WTC11 (cell line): Measurements from ENCODE around the gene GET4. TPM values are rescaled to one million over a fixed set of nuclear protein-coding genes. Genes with fewer than 3 reads are reported as not detected.
"Not testable (repeated sequence)": the region's sequence is repeated elsewhere in the genome, so short reads cannot be mapped to it uniquely, and the experiment has no call there.

Experiments used
- ATAC-seq: fragments of 200-7000 bp; cut with Tn5 transposase; 2 replicates; pipeline ENCODE4 v1.10.0; 2021; ENCODE audit warnings: mild to moderate bottlenecking, moderate library complexity
- CTCF ChIA-PET: fragments of 300-600 bp; sonication (Branson Sonifier 250); formaldehyde crosslinking; loops from one replicate; lab custom pipeline; 2021; ENCODE audit warnings: antibody characterized with exemption; lab: Charles Lee
- POLR2A ChIA-PET: fragments of 350-600 bp; sonication (Branson Sonifier 250); formaldehyde crosslinking; loops from one replicate; lab custom pipeline; 2021; ENCODE audit warnings: antibody characterized with exemption; lab: Charles Lee
- DNase-seq: peaks from one replicate; pipeline ENCODE4 v3.0.0; 2021; ENCODE audit warnings: low spot score
- H3K27ac Mint-ChIP-seq: 2 replicates; pipeline ENCODE4 v1.8.0; 2021; ENCODE audit warnings: mixed read lengths
- H3K27me3 Mint-ChIP-seq: 2 replicates; pipeline ENCODE4 v1.8.0; 2021; ENCODE audit warnings: low read depth, mild to moderate bottlenecking, moderate library complexity, mixed read lengths
- H3K36me3 Mint-ChIP-seq: 2 replicates; pipeline ENCODE4 v1.8.0; 2021; ENCODE audit warnings: mixed read lengths
- H3K4me1 Mint-ChIP-seq: 2 replicates; pipeline ENCODE4 v1.8.0; 2022; ENCODE audit warnings: mixed read lengths
- H3K4me3 Mint-ChIP-seq: 2 replicates; pipeline ENCODE4 v1.8.0; 2021; ENCODE audit warnings: mild to moderate bottlenecking, moderate library complexity, mixed read lengths
- H3K9me3 Mint-ChIP-seq: 2 replicates; pipeline ENCODE4 v1.8.0; 2021; ENCODE audit warnings: mixed read lengths
- AFF4 ChIP-seq: sonication (generic); formaldehyde crosslinking; IDR thresholded peaks from 2 replicates; pipeline ENCODE4 v1.8.1; 2023; ENCODE audit warnings: mild to moderate bottlenecking, missing genetic modification reagents, borderline replicate concordance
- ATF1 ChIP-seq: sonication (generic); formaldehyde crosslinking; IDR thresholded peaks from 2 replicates; pipeline ENCODE4 v1.8.1; 2023; ENCODE audit warnings: mild to moderate bottlenecking, moderate library complexity, missing genetic modification reagents
- ATF3 ChIP-seq: sonication (generic); formaldehyde crosslinking; conservative IDR thresholded peaks from 2 replicates; pipeline ENCODE4 v1.8.1; 2022; ENCODE audit warnings: mild to moderate bottlenecking, missing genetic modification reagents
- CREM ChIP-seq: sonication (generic); formaldehyde crosslinking; IDR thresholded peaks from 2 replicates; pipeline ENCODE4 v1.8.1; 2022; ENCODE audit warnings: mild to moderate bottlenecking, missing genetic modification reagents, moderate library complexity
- ERG ChIP-seq: fragments of 250-450 bp; sonication (Bioruptor Pico); IDR thresholded peaks from 2 replicates; pipeline ENCODE4 v1.8.0; 2021; ENCODE audit warnings: mild to moderate bottlenecking
- FOXP1 ChIP-seq: sonication (generic); formaldehyde crosslinking; IDR thresholded peaks from 2 replicates; pipeline ENCODE4 v1.8.0; 2022; ENCODE audit warnings: missing genetic modification reagents, mild to moderate bottlenecking, moderate library complexity, borderline replicate concordance
- IRF2 ChIP-seq: sonication (generic); formaldehyde crosslinking; IDR thresholded peaks from 2 replicates; pipeline ENCODE4 v1.8.0; 2022; ENCODE audit warnings: low read depth, missing genetic modification reagents, borderline replicate concordance
- KAT7 ChIP-seq: sonication (generic); formaldehyde crosslinking; IDR thresholded peaks from 2 replicates; pipeline ENCODE4 v1.8.1; 2023; ENCODE audit warnings: missing genetic modification reagents, mild to moderate bottlenecking, borderline replicate concordance
- NFATC4 ChIP-seq: fragments of 250-450 bp; sonication (Bioruptor Pico); IDR thresholded peaks from 2 replicates; pipeline ENCODE4 v1.9.0; 2021; ENCODE audit warnings: mild to moderate bottlenecking
- PRDM15 ChIP-seq: sonication (generic); formaldehyde crosslinking; IDR thresholded peaks from 2 replicates; pipeline ENCODE4 v1.8.0; 2022; ENCODE audit warnings: missing genetic modification reagents
- SMAD3 ChIP-seq: sonication (generic); formaldehyde crosslinking; IDR thresholded peaks from 2 replicates; pipeline ENCODE4 v1.8.0; 2022; ENCODE audit warnings: missing genetic modification reagents, mild to moderate bottlenecking, borderline replicate concordance
- SP1 ChIP-seq: sonication (generic); formaldehyde crosslinking; conservative IDR thresholded peaks from 2 replicates; pipeline ENCODE4 v1.8.1; 2022; ENCODE audit warnings: missing genetic modification reagents
- TEAD4 ChIP-seq: sonication (generic); formaldehyde crosslinking; IDR thresholded peaks from 2 replicates; pipeline ENCODE4 v1.8.0; 2022; ENCODE audit warnings: mild to moderate bottlenecking, missing genetic modification reagents
- TP53 ChIP-seq: sonication (generic); formaldehyde crosslinking; IDR thresholded peaks from 2 replicates; pipeline ENCODE4 v1.8.1; 2023; ENCODE audit warnings: mild to moderate bottlenecking, missing genetic modification reagents
- USF2 ChIP-seq: sonication (generic); formaldehyde crosslinking; IDR thresholded peaks from 2 replicates; pipeline ENCODE4 v1.8.1; 2023; ENCODE audit warnings: mild to moderate bottlenecking, missing genetic modification reagents, moderate library complexity
- ZNF416 ChIP-seq: fragments of 250-450 bp; sonication (Bioruptor Pico); IDR thresholded peaks from 2 replicates; pipeline ENCODE4 v1.9.0; 2021; ENCODE audit warnings: mild to moderate bottlenecking, inconsistent platforms
- total RNA-seq: library from RNA; stranded (reverse); gene quantifications from 3 replicates; pipeline ENCODE4 v1.2.3, GENCODE V29; 2021
- TF ChIP-seq, protein P1 (sequence below): sonication (generic); formaldehyde crosslinking; IDR thresholded peaks from 2 replicates; pipeline ENCODE4 v1.8.1; 2022; ENCODE audit warnings: mild to moderate bottlenecking, moderate library complexity, missing genetic modification reagents

The GET4 gene
- total RNA-seq, 1 experiment from 2014 or later, result 73.0 TPM

- H3K36me3 Mint-ChIP-seq, result peaks cover 64% of the 10 kb centered on the region
- peak overlapping the region; percentile 55; the same call in 1 of the 2 replicates for H3K27ac Mint-ChIP-seq
- POLR2A ChIA-PET, result no interaction called here
These were observed 4.3 kb upstream of the GET4 start for GRCh38 chr7:871900-872537.

GRCh38 chr7:872685-873084, 3.7 kb upstream of the GET4 start:
- H3K9me3 Mint-ChIP-seq, POLR2A ChIA-PET, H3K27me3 Mint-ChIP-seq, H3K4me1 Mint-ChIP-seq, ATAC-seq, DNase-seq, H3K4me3 Mint-ChIP-seq: not testable (repeated sequence)
- CTCF ChIA-PET, result interaction anchor here (0.6 to 1.8 kb wide), 14 partner anchors 11 to 650 kb away, joined by 3 to 8 read pairs (median 4); no protein-coding TSS in a partner anchor
- 0 out of 2 replicates have a peak overlapping the region, but pooled peaks have one; percentile 94 for H3K27ac Mint-ChIP-seq
- peaks cover 57% of the 10 kb centered on the region for H3K36me3 Mint-ChIP-seq

More at GRCh38 chr7:871900-872537, 4.3 kb upstream of the GET4 start:
- ATAC-seq (no peak), DNase-seq (no peak)
- Mint-ChIP-seq H3K4me3 (no peak overlapping the region), H3K27me3 (no peaks in the 10 kb centered on the region), H3K9me3 (peaks cover 6% of the 10 kb centered on the region), H3K4me1 (peaks cover 6% of the 10 kb centered on the region)
- TF ChIP-seq USF2 (CRISPR knock-in tag), result no peak
- no peak for TF ChIP-seq IRF2 (CRISPR knock-in tag)
- TF ChIP-seq ATF3 (CRISPR knock-in tag), result no peak
- TF ChIP-seq AFF4 (CRISPR knock-in tag), result no peak
- TF ChIP-seq KAT7 (CRISPR knock-in tag), result no peak
- CTCF ChIA-PET, result interaction anchor here (0.6 to 1.8 kb wide), 5 partner anchors 36 to 291 kb away, joined by 3 to 6 read pairs (median 4); no protein-coding TSS in a partner anchor

DNA sequence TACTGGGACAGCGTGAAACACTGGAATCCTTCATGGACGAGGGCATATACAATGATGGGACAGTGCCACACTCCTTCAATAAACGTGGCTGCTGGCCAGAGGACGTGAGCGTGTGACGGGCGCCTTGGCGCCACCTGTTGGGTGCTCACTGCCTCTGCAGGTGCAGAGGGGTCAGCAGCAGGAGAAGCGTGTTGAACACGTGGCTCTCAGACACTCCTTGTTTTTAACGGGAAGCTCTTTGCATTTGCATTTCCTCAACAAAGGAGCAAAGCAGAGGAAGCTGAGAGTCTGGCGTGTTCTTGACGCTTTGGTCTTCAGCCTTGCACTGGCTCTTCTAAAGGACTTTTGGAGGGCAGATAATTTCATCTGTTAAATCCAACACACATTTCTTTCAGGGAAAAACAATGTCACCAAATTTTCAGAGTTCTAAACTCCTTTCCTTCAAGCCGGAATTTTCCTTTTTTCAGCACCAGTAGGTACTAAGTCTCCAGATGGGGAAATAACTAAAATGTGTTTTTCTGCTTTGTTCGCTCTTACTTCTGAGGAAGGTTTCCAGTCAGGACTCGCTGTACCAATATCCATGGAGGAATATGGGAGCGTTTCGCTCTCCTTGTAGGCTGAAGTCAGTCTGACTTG, 2.9 kb upstream of the GET4 start:
- Mint-ChIP-seq H3K4me3 (peak overlapping the region; percentile 4; the same call in 1 of the 2 replicates), H3K27ac (peak overlapping the region; percentile 94), H3K36me3 (peaks cover 52% of the 10 kb centered on the region), H3K27me3 (no peaks in the 10 kb centered on the region), H3K4me1 (peaks cover 11% of the 10 kb centered on the region), H3K9me3 (peaks cover 6% of the 10 kb centered on the region)
- ATAC-seq (peak; percentile 55), DNase-seq (peak; percentile 79)
- ChIA-PET CTCF (interaction anchor here (0.5 to 1.8 kb wide), 29 partner anchors 10 to 685 kb away, joined by 3 to 8 read pairs (median 4); partner anchors contain the start of genes GPR146 and SUN1), POLR2A (interaction anchor here (0.6 to 1.0 kb wide), 2 partner anchors 57 to 67 kb away, joined by 4 to 5 read pairs; no protein-coding TSS in a partner anchor)
- TF ChIP-seq SP1 (CRISPR knock-in tag) (peak; percentile 82), SMAD3 (CRISPR knock-in tag) (peak; percentile 94), ERG (CRISPR knock-in tag) (no peak), ATF1 (no peak), IRF2 (CRISPR knock-in tag) (peak; percentile 76; the same call in 1 of the 2 replicates), PRDM15 (peak; percentile 59), TP53 (CRISPR knock-in tag) (peak; percentile 93), ZNF416 (CRISPR knock-in tag) (no peak), NFATC4 (CRISPR knock-in tag) (no peak), TEAD4 (CRISPR knock-in tag) (peak; percentile 95), FOXP1 (CRISPR knock-in tag) (peak; percentile 97), CREM (CRISPR knock-in tag) (0 out of 2 replicates have a peak, but pooled peaks have one; percentile 83)
- TF ChIP-seq, protein P1, sequence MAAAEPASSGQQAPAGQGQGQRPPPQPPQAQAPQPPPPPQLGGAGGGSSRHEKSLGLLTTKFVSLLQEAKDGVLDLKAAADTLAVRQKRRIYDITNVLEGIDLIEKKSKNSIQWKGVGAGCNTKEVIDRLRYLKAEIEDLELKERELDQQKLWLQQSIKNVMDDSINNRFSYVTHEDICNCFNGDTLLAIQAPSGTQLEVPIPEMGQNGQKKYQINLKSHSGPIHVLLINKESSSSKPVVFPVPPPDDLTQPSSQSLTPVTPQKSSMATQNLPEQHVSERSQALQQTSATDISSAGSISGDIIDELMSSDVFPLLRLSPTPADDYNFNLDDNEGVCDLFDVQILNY (CRISPR knock-in tag), result peak; percentile 81; the same call in 1 of the 2 replicates
